Mucosa of gallbladder (tissue), 1 donor: ENCODE data around the gene ACVR1C. TPM values are rescaled to one million over a fixed set of nuclear protein-coding genes. Genes with fewer than 3 reads are reported as not detected.
"Not testable (repeated sequence)": the region's sequence is repeated elsewhere in the genome, so short reads cannot be mapped to it uniquely, and the experiment has no call there.

Experiments
- DNase-seq: peaks from one replicate; pipeline ENCODE4 v3.0.0-alpha.2; 2020; ENCODE audit warnings: low spot score
- total RNA-seq: library from RNA; stranded (reverse); gene quantifications from one replicate; pipeline ENCODE4 v1.2.1, GENCODE V29; 2021
- donor health status: DM: no; HTN: no; CAD: no.

The ACVR1C gene
- total RNA-seq, 1 donor from 2014 or later, result 0.58 TPM

GRCh38 chr2:157574165-157574564 is 54.5 kb downstream of the ACVR1C start:
- DNase-seq, result no peak

- no peak for DNase-seq
These were observed 55.9 kb downstream of the ACVR1C start for GRCh38 chr2:157572725-157573124.

GRCh38 chr2:157566623-157567022 is 62.0 kb downstream of the ACVR1C start:
- not testable (repeated sequence) for DNase-seq

GRCh38 chr2:157566113-157566512 is 62.6 kb downstream of the ACVR1C start:
- not testable (repeated sequence) for DNase-seq

- DNase-seq, result no peak
These were observed 63.1 kb downstream of the ACVR1C start for GRCh38 chr2:157565550-157565949.

GRCh38 chr2:157559890-157560289 is 68.8 kb downstream of the ACVR1C start:
- no peak for DNase-seq

- DNase-seq, result no peak
These were observed 69.2 kb downstream of the ACVR1C start for GRCh38 chr2:157559461-157559860.

- DNase-seq, result no peak
These were observed 69.6 kb downstream of the ACVR1C start for GRCh38 chr2:157559061-157559460.

- DNase-seq, result no peak
These were observed 70.9 kb downstream of the ACVR1C start for GRCh38 chr2:157557770-157558169.

GRCh38 chr2:157540102-157540501 is 88.6 kb downstream of the ACVR1C start:
- no peak for DNase-seq

- no peak for DNase-seq
These were observed 90.6 kb downstream of the ACVR1C start for GRCh38 chr2:157538064-157538463.

GRCh38 chr2:157536815-157537214 is 91.8 kb downstream of the ACVR1C start:
- DNase-seq, result no peak

GRCh38 chr2:157528963-157529751 is 99.5 kb downstream of the ACVR1C start:
- no peak for DNase-seq

- no peak for DNase-seq
These were observed 102.6 kb downstream of the ACVR1C start for GRCh38 chr2:157526070-157526469.

GRCh38 chr2:157523270-157524247 is 105.1 kb downstream of the ACVR1C start:
- no peak for DNase-seq

- not testable (repeated sequence) for DNase-seq
These were observed 113.7 kb downstream of the ACVR1C start for GRCh38 chr2:157514966-157515365.

GRCh38 chr2:157509744-157510143 is 118.9 kb downstream of the ACVR1C start:
- no peak for DNase-seq

- no peak for DNase-seq
These were observed 120.0 kb downstream of the ACVR1C start for GRCh38 chr2:157508676-157509075.

GRCh38 chr2:157506586-157506985 is 122.1 kb downstream of the ACVR1C start:
- DNase-seq, result no peak

- no peak for DNase-seq
These were observed 124.0 kb downstream of the ACVR1C start for GRCh38 chr2:157504623-157505022.

GRCh38 chr2:157501026-157501425 is 127.6 kb downstream of the ACVR1C start:
- no peak for DNase-seq

GRCh38 chr2:157500334-157500733 is 128.3 kb downstream of the ACVR1C start:
- no peak for DNase-seq

GRCh38 chr2:157498483-157498882 is 130.2 kb downstream of the ACVR1C start:
- DNase-seq, result no peak
